ENCODE measurements around the gene PACRG.

PACRG gene

GRCh38 chr6:163159110-163159509, 431.3 kb downstream of the PACRG start:
- no peak overlapping the region for H3K27ac ChIP-seq
- TF ChIP-seq CTCF (IDR thresholded peaks at IDR 0.05) = no peak
- DNase-seq (ENCODE audit: low spot score) = no peak
- no peak overlapping the region for H3K4me3 ChIP-seq

GRCh38 chr6:163159689-163160088, 431.9 kb downstream of the PACRG start:
- Histone ChIP-seq H3K4me3 (no peak overlapping the region), H3K27ac (no peak overlapping the region)
- TF ChIP-seq CTCF (IDR thresholded peaks at IDR 0.05) = no peak
- no peak for DNase-seq (ENCODE audit: low spot score)

GRCh38 chr6:163162007-163162873, 434.5 kb downstream of the PACRG start:
- no peak overlapping the region for H3K27ac ChIP-seq
- no peak overlapping the region for H3K4me3 ChIP-seq
- no peak for TF ChIP-seq CTCF (IDR thresholded peaks at IDR 0.05)
- DNase-seq (ENCODE audit: low spot score) = no peak

GRCh38 chr6:163162874-163163213, 435.1 kb downstream of the PACRG start:
- no peak for TF ChIP-seq CTCF (IDR thresholded peaks at IDR 0.05)
- DNase-seq (ENCODE audit: low spot score) = no peak
- H3K4me3 ChIP-seq = no peak overlapping the region

GRCh38 chr6:163164175-163164900, 436.6 kb downstream of the PACRG start:
- H3K4me3 ChIP-seq = no peak overlapping the region
- no peak for TF ChIP-seq CTCF (IDR thresholded peaks at IDR 0.05)
- no peak overlapping the region for H3K27ac ChIP-seq
- no peak for DNase-seq (ENCODE audit: low spot score)

More at GRCh38 chr6:163162874-163163213, 435.1 kb downstream of the PACRG start:
- no peak overlapping the region for H3K27ac ChIP-seq

GRCh38 chr6:163165155-163165910, 437.6 kb downstream of the PACRG start:
- Histone ChIP-seq H3K27ac (no peak overlapping the region), H3K4me3 (no peak overlapping the region)
- TF ChIP-seq CTCF (IDR thresholded peaks at IDR 0.05) = no peak
- DNase-seq (ENCODE audit: low spot score) = no peak
